Retina (tissue), 1 donor: Measurements from ENCODE around the gene NCOA1.
A peak's percentile ranks its signal among the peaks of the same experiment; 100 is the strongest.
"Not testable (repeated sequence)": the region's sequence is repeated elsewhere in the genome, so short reads cannot be mapped to it uniquely, and the experiment has no call there.

Experiments used
- DNase-seq: peaks from one replicate; pipeline ENCODE4 v3.0.0-alpha.2; 2016

NCOA1 gene

DNA sequence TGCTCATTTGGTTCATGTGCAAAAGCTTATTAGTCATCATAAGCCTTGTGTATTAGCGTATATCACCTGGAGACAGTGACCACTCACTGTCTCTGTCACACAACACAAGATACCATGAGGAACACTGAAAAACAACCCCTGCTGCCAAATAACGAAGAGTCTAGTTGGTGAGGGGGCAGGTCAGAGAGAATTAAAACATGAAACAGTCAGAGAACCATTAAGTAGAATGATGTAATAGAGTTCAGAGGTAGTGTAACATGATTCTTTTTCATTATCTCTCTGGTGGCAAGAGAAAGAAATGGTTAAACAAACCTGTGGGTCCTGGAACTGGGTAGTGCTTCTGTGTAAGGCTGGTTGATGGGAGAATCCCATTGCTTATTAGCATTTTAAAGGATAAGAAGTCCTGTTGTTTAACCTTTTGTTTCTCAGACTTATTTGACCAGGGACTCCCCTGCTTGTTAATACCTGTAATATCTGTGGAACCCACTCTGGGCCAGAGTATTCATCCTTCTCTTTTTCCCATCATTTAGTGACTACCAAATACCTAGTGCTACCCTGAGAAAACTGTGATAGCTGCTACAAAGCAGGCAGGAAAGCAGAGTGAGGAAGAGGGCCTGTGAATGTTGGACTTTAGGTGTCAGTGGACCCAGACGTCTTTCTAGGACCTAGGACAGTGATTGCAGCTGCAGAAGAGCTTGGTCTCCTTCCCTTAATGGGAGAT, 264.1 kb downstream of the NCOA1 start:
- DNase-seq: no peak

DNA sequence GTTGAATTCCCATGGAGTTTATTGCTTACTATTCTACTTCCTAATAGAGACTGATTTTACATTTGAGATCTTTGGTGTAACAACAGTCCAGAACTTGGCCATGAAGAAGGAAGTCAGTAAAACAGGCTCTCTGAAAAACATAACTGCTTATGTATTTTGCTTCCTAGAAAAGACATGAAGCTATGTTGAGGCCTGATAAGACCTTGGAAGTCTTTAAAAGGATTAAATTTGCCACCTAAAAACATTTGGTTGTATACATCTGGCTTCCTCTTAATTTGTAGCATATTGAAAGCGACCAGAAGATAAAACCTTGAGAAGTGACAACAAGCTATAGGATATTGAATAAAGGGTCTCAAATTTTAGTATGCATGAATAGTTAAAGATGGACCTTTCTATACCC, 265.7 kb downstream of the NCOA1 start:
- DNase-seq: no peak

DNA sequence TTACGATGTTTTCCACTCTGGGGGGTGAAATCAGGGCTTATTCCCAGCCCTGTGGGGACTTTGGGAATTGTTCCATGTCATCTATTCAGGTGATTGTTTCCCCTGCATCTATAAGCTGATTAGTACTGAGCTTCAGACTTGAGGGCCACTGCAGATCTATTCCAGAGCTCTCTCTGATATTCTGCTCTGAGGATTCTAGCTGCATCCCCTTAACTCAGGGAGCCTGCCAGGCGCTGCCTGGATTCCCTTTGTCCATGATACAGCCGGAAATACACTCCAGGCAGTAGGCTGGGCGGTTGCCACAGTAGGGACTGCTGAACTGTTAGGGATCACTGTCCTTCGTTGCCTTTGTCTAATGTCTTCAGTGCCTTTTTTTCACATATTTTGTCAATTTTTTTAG, 270.8 kb downstream of the NCOA1 start:
- DNase-seq: no peak

DNA sequence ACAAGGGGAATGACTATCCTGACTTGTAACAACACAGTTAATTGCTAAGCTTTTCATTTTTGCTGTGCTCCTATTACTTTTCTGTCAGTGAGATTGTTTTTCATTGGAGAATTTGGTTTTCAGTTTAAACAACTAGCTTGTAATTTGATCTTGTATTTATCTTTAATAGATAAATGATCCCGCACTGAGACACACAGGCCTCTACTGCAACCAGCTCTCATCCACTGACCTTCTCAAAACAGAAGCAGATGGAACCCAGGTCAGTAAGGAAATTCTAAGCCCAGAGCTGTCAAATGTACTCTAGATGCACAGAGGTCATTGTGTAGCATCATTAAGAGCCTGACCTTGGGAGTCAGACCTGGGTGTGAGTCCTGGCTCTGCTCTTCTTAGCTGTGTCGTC, 271.5 kb downstream of the NCOA1 start:
- DNase-seq: no peak

DNA sequence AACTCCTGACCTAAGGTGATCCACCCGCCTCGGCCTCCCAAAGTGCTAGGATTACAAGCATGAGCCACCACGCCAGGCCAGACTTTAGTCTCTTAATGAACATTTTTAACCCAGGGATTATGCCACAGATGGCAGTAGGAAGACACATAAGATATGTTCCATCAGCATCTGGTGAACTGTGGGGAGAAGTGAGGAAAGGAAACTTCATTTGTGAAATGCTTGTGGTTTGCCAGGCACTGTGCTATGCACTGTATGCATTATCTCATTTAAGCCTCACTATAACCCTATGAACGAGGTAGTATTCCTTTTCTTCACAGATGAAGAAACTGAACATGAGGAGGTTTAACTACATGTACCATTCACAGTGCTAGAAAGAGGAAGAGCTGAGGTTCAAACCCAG, 272.8 kb downstream of the NCOA1 start:
- DNase-seq: no peak

DNA sequence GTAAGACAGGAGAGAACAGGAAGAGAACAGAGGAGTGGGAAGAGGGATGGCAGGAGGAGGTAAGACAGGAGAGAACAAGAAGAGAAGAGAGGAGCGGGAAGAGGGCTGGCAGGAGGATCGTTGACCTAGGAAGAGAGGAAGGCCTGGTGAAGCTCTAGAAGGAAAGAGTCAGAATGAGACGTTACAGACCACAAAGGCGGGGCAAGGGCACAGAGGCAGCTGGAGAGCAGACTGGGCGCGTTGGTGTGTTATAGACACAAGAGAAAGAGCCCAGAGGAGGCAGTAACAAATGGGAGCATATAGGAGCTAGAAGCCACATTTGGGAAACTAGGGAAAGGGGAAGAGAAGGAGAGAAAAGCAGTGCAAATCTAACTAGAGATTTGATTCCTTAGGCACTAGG, 275.6 kb downstream of the NCOA1 start:
- DNase-seq: no peak

DNA sequence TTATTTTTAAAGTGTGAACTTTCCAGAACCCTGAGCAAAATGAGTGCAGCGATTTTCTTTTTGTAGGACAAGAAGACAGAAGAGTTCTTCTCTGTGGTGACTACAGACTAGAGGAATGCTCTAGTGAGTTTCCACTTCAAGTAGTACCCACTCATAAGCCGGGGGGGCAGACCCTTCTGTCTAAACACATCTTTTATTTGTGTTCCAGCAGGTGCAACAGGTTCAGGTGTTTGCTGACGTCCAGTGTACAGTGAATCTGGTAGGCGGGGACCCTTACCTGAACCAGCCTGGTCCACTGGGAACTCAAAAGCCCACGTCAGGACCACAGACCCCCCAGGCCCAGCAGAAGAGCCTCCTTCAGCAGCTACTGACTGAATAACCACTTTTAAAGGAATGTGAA, 277.0 kb downstream of the NCOA1 start:
- no peak for DNase-seq

DNA sequence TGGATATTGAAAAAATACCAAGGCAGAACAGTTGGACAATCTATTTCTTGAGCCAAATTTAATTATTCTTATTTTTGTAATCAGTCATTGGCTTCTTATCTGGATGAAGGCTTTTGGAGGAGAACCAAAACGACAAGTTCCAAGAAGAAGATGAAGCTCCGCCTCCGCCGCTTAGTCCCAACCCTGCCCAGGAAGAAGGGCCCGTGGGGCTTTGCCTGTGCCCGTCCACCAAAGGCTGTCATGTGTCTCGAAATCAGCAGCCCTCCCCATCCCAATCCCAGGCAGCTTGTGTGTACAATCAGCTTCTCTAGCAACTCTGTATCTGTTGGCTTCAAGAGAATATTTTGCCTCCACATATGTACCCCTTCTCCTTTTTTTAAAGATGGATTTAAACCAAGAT, 277.5 kb downstream of the NCOA1 start:
- no peak for DNase-seq

DNA sequence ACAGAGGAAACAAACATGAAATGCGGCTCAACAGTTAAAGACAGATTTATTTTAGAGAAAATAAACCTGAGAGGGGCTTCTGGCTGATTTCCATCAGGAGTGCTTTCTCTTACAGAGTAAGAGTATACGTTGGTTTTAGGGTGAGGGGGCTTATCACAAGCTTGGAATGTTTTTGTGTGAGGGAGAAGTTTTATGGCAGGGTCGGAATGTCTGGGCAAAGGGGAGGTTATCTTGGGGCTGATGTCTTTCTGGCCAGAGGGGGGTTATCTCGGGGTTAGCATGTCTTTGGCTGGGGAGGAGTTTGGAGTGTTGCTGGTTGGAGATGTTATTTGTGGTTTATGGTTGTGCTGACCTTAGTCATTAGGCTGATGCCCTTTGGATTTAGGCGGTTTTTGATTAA, 280.0 kb downstream of the NCOA1 start:
- no peak for DNase-seq

DNA sequence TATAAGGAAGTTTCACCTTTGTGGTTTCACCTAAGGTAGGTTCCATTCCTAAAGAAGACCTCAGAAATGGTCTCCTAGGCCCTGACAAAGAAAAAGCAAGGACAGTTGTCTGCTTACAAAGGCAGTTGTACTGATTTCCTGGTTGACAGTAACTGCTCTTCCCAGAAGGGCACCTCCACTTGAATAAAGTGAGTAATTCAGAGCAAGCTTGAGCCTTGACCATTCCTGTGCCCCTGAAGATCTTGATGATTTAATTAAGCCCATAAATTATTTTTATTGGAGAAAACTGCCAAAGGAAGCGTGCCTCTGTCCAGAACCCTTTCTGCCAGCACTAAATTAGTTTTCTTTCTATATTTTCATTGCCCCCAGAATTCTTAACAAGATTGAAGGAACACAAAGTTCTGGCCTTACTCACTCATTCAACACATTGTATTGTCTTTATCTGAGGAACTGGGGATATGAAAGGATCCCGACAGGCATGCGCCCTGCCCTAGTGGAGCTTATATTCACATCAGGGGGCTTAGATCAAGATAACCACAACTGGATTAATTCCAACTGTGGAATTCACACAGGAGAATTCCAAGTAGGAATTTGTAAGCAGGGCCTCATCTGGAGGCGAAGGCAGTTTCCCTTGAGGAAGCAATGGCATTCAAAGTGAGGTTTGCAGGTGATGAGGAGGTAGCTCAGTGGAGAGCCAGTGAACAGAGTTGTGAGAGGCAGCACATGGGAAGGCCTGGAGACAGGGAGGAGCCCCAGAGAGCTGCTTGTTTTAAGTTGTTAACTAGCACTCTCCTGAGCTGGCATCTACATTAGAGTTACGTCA, 280.9 kb downstream of the NCOA1 start:
- DNase-seq: no peak

DNA sequence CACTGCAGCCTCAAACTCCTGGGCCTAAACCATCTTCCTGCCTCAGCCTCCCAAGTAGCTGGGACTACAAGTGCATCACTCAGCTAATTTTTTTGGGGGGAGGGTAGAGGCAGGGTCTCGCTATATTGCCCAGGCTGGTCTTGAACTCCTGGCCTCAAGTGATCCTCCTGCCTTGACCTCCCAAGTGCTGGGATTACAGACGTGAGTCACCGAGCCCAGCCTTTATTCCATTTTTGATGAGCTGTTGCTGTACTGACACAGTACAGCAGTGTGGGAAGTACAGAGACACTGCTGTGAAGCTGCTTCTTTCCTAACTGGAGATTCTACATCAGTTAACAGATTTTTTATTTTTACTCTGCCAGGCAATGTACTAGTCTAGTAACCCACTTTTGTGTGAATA, 283.3 kb downstream of the NCOA1 start:
- DNase-seq: no peak

DNA sequence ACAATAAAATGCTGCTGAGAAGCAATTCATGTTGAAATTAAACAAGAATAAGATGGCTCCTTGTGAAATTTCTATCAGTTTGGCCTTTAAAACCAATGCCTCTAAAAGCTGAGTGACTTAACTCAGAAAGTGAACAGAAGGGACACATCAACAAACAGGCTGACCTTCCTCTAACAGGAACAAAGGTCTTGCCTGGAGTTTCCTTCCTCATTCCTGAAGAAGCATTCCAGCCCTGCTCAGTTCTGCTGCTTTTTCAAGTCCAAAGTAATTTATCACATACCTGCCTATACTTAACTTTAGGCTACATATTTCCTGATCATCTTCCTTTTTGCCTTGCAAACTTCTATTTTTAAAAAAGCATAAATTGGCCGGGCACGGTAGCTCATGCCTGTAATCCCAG, 288.1 kb downstream of the NCOA1 start:
- no peak for DNase-seq

DNA sequence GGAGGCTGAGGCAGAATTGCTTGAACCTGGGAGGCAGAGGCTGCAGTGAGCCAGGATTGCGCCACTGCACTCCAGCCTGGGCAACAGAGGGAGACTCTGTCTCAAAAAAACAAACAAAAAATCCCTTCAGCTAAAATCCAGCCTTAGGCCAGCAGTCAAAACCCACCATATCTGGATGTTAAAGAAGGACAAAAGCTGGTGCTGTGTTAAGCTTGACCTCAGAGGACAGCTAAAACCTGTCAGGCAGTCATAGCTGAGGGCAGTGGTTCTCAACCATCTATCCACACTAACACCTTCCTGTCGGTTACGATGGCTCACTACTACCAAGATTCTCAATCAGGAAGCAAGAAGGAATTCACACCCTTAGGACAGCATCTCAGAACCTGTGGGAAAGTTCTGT, 292.6 kb downstream of the NCOA1 start:
- DNase-seq: no peak

DNA sequence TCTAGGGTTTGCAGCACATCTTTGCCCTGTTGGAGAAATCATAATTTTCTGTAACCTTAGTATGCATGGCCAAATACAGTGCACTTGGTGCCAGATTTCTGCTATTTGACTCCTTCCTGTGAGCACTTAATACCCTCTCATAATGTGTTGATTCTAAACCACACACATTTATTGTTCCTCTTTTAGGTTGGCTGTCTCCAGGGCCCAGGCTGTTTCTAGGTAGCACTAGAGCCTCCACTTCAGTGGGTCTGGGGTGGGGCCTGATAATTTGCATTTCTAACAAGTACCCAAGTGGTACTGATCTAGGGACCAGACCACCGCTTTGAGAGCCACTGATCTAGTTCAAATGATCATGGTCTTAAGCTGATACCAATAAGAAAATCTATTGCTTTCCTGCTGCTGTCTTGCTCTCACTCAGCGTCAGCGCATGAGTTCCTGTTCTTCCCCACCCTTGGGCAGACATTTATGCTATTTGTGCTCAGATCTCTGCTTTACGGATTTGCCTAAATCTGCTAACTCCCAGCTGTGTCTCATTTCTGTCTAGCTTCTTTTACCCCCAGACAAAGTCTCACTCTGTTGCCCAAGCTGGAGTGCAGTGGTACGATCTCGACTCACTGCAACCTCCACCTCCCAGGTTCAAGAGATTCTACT, 294.7 kb downstream of the NCOA1 start:
- no peak for DNase-seq

DNA sequence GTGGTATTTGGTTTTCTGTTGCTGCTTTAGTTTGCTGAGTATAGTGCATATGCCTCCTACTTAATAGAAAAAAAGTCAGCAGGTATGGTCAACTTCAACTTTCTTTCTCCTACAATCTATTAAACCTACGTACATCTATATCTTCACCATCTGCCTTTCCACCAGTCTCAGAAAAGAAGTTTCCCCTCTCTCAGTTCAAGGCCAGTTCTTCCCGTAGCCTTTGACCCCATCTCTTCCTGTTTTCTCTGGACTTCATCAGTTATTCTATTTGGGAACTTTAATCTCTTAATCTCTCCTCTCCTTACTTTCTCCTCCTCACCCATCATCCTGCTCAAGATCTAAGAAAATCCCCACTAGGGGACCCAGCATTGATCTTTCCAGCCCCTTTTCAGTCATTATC, 296.5 kb downstream of the NCOA1 start:
- no peak for DNase-seq

DNA sequence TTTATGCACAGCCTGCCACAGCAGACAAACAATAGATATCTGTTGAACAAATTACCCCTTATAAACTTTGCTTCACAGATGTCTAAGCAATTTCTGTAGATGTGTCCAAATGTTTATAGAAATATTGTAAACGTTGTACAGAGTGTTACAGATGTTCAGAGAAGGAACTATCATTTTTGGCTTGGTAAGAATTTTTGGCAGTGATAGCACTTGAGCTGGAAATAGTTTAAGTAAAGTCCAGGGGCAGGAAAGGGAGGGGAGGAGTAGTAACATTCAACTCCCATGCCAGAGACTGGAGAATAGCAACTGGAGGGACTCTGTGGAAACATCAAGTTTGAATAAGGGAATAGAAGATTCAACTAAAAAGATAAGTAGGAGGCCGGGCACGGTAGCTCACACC, 297.8 kb downstream of the NCOA1 start:
- DNase-seq: no peak

DNA sequence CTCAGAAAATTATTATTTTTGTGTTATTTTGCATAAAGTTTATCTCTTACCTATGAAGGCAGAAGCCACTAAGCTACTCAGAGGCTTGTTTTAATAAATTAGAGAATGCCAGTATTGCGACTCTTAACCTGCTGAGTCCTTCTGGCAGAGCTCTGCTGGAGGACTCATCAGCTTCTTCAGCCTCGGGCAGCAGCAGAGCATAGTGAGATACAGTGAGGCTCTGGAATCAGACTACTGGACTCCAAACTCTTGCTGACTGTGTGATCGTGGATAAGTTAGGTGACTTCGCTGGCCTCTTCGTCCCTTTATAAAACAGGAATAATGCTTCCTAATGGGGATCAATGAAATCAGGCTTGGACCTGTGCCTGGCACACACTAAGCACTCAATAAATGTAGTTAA, 300.4 kb downstream of the NCOA1 start:
- no peak for DNase-seq

DNA sequence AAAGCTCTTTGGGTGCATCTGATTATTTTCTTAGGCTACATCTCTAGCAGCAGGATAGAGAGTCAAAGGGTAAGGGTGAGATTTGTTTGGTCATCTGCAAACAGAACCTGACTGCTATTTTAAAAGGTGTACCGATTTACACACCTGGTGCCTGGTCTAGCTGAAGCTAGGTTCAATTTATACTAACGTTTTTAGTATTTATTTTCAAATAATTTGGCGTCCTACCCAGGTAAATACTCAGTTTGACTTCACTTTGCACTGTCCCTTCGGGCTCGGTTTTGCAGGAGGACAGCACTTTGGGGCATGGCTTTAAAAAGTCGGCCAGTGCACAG, 301.5 kb downstream of the NCOA1 start:
- no peak for DNase-seq

DNA sequence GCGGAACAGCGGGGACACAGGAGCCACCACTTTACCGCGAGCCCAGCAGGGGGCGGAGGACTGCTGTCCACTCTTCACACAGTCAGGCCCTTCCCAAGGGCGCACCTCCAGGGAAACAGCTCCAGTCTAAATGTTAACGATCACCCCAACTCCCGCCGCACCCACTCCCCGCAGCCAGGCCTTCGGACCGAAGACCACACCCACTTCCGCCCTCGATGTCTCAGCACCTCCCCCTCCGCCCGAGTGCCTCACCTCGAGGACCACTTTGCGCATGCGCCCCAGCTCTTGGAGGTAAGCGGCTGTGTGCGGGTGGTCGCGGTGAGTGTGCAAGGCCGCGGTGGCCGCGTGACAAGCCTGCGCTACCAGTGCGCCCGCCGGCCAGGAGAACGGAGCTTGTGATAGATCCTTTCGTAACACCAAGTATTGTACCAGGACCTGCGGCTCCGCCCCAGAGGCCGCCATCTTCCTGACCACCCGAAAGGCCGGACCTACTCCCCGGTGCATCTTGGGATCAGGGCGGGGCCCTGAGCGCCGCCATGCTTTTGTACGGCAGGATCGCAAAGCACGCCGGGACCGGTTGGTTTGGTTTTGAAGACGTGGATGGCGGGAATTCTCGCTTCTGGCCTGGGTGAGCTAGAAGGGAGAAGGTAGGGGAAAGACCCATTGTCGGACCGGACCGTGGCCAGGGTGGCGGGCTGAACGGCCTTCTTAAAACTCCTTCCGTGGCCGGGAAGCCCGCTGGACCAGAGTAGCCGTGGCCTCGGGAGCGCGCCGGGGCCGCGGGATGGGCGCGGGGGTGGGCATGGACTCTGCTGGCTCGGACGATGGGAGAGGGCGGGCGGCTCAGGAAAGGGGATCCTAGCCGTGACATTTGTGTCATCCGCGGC, 302.1 kb downstream of the NCOA1 start, which contains the start of the genes CENPO and PTRHD1:
CENPO (plus strand) TSS at position 552 of the 887 bp plus-strand sequence. CDS start 495 bp downstream, outside the sequence.
PTRHD1 (minus strand) TSS at position 518 of the 887 bp plus-strand sequence; CDS start at position 504, 14 bp downstream.
- DNase-seq: peak; percentile 100

DNA sequence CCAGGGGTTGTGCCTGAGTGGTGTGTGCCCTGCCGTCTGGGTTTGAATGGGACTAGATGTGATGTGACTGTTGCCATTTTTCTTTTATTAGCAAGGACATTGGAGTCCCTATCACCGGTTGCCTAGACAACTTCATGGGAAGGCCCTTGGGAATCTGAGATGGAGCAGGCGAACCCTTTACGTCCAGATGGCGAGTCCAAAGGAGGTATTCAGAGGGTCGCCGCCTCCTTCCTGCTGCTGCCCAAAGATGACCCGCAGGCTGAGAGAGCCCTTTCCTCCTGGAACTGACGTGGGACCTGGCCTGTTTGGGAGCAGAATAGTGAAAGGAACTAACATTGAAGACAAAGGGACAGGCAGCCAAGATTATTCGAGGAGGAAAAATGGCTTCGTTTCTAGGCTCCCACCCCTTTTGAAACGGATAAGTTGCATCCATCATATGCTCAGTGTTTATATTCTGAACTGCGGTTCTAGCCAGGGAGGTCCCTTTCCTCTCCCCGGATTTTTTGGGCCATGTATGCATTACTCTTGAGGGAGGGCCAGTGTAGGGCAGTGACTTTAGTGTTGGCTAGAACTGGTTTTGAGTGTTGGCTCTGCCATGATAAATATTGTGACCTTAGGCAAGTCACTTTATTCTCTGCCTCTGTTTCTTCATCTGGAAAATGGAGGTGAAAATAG, 302.8 kb downstream of the NCOA1 start:
- no peak for DNase-seq

DNA sequence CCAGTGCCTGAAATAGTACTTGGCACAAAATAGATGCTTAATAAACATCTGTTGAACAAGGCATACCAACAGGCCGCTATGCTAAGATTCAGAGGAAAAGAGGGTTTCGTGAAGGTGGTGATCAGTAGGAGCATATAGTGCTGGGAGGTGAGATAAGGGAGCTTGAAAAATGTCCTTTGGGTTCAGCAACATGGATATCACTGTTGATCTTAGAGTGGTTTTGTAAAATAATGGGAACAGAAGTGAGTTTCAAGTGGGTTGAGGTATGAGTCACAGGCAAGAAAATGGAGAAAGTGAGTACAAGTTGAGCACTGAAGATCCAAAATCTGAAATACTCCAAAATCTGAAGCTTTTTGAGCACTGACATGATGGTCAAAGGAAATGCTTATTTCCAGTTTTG, 306.6 kb downstream of the NCOA1 start:
- no peak for DNase-seq

DNA sequence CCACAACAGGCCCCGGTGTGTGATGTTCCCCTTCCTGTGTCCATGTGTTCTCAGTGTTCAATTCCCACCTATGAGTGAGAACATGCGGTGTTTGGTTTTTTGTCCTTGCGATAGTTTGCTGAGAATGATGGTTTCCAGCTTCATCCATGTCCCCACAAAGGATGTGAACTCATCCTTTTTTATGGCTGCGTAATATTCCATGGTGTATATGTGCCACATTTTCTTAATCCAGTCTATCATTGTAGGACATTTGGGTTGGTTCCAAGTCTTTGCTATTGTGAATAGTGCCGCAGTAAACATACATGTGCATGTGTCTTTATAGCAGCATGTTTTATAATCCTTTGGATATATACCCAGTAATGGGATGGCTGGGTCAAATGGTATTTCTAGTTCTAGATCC, 309.4 kb downstream of the NCOA1 start:
- DNase-seq: not testable (repeated sequence)
